GM21381 (cell line): ENCODE results near the gene VWA8.
"Not testable (repeated sequence)": the region's sequence is repeated elsewhere in the genome, so short reads cannot be mapped to it uniquely, and the experiment has no call there.

ENCODE experiments used
- ATAC-seq: cut with Tn5 transposase; IDR thresholded peaks from one replicate; pipeline ENCODE4 v1.9.1; 2021; ENCODE audit warnings: mild to moderate bottlenecking, moderate library complexity; ENCODE audit not compliant: unreplicated experiment

VWA8 gene

DNA sequence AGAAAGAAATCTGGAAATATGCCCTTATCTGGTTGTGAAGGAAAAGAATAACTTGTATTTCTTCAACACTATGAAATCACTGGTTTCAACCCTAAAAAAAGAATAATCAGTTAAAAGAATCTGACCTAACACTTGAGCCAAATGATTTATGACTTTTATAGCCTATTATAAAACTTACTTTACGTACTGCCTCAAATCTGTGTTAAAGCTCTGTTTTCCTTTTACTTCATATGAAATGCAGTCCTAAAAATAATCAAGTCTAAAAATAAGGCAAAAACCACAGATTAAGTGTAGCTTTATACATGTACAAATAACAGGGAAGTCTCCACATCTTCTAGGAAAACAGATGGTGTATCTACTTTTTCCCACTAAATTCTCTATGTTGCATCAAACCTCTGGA is 101.3 kb downstream of the VWA8 start:
- ATAC-seq, result no peak

GRCh38 chr13:41858780-41859179 is 102.1 kb downstream of the VWA8 start:
- no peak for ATAC-seq

DNA sequence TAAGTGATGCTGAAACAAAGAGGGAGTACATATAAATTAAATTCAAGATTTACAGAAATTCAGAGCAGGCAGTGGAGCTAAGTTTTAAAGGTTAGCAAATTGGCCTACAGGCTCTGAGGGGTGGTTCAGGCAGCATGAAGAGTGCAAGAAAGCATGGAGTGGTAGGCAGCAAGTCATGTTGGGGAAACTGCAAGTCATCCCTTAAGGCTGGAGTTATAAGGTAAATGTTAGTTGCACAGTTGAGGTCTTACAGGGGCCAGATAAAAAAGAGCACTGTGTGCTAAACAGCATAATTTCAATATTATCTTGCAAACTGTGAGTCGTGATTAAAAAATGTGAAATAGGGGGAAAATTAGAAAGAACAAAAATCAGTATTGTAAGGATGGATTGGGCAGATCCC is 106.2 kb downstream of the VWA8 start:
- no peak for ATAC-seq

GRCh38 chr13:41851351-41851750 is 109.6 kb downstream of the VWA8 start:
- ATAC-seq, result no peak

- ATAC-seq, result no peak
Measured at GRCh38 chr13:41848435-41849255, 112.3 kb downstream of the VWA8 start.

DNA sequence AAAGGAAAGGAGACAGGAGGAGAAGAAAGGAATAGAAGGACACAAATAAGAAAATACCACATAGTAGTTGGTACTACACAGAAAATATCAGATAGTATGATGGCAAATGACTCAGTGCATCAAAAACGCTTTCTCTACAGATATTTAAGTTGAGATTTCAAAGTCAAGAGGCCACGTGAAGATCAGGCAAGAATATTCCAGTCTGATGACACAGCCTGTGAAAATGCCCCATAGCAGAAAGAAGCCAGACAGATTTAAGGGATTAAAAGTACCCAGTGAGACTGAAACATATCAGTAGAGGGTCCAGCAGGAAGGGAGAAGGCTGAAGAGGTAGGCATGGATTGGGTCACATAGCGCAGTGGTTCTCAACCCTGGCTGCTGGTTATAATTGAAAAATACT is 113.7 kb downstream of the VWA8 start:
- ATAC-seq, result no peak

DNA sequence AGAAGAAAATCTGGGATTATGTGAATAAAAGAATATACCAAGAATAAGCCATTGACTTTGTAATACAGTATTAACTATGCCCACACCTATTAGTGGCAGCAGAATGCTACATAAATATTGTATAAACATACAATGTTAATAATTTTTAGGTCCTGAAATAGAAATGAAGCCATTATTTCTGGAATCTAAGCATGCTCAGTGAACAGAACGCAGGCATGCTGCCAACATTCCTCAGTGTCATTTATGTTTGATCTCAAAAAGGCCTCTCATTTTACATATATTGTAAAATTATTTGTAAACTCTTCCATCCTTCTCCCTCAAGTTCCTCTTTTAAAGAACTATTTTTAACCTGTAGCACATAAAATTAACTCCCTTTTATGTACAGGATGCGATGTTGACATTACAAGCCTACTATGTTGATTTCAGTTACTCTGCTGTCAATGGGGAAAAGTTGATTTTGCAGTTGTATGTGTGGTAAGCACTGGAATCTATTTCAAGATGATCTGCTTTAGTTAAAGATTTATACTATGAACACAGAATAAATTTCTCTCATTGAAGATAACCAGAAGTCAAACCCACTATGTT is 118.8 kb downstream of the VWA8 start:
- ATAC-seq, result no peak

GRCh38 chr13:41837629-41838028 is 123.3 kb downstream of the VWA8 start:
- no peak for ATAC-seq

DNA sequence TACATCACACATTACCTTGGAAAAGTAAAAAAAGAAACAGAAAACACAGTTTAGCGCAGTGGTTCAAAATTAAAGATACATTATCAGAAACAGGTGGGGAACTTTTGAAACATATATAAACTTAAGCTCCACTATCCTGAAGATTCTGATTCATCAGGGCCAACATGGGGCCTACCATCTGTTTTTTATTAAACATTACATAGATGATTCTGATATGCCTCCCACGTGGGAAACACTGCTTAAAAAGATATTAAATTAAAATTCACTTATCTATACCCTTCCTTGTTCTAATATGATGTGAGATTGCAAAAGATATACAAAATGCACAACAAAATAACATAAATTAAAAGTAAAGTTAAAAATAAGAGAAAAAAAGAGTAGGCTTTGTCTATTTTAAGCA is 125.0 kb downstream of the VWA8 start:
- no peak for ATAC-seq

DNA sequence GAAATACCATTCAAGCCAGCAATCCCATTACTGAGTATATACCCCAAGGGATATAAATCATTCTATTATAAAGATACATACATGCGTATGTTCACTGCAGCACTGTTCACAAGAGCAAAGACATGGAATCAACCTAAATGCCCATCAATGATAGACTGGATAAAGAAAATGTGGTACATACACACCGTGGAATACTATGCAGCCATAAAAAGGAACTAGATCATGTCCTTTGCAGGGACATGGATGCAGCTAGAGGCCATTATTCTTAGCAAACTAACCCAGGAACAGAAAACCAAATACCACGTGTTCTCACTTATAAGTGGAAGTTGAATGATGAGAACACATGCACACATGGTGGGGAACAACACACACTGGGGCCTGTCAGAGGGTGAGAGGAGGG is 126.2 kb downstream of the VWA8 start:
- ATAC-seq, result not testable (repeated sequence)

DNA sequence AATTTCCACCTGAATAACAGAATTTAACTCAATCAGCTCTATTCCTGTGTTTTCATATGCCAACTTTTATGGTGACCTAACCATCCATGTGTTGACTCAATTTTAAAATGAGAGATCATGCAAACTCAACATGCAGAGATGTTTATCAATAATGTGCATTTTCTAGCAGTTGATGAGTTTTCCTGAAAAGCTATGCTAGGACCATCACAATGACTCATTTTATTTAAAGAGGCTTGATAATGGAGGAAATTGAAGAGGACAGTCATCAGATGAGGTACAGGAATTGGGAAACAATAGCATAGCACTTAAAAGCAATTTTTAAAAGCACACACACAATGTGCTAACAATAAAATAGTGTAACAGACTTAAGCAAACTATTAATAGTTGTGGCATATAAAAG is 127.1 kb downstream of the VWA8 start:
- no peak for ATAC-seq

DNA sequence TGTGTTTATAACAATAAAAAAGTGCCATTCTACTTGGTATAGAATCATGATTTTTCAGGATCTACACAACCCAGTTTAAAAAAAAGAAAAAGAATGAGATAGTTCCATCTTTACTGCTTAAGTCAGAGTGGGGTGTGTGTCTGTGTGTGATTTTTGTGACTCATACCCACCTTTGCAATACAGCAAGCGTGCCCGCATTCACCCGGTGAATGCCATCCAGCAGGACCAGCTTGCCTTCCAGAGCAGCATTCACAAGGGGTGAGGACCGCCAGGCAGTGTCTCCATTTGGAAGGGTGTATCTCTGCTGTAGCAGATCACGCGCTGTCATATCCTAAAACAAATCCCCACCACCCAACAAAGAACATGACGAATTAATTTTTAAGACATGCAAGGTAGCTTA is 127.7 kb downstream of the VWA8 start:
- no peak for ATAC-seq

- ATAC-seq, result no peak
Measured at GRCh38 chr13:41827507-41828213, 133.2 kb downstream of the VWA8 start.

- ATAC-seq, result no peak
Measured at GRCh38 chr13:41825691-41826090, 135.2 kb downstream of the VWA8 start.

DNA sequence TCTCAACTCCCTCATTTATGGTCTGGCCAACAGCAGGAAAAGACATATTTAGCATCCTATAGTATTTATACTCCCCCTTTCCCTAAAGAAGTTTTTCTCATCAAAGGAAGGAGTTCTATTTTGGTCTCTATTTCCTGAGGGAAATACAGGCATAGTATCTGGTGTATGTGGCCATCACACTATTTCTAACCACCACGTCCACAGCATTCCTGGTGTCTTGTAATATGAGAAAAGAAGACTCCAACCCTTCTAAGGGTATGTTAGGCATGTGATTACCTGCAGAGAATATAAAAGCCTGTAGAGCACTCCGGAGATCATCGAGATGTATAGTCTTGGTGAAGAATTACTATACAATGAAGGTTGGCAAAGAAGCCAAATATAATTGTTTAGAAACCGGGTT is 137.4 kb downstream of the VWA8 start:
- no peak for ATAC-seq

DNA sequence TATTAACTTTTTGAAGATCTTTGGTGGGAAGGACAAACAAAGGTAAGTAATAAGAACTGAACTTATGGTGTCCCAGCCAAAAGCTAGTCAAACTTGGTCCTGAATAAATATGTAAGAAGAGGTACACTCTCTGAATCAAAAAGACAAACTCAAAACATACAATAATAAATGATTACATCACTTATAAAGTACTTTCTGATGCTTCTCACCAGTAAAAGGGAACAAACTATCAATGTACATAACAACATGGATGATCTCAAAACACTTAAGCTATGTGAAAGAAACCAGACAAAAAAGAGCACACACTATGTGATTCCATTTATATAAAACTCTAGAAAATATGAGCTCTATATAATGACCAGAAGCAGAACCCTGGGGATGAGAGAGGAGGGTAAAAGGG is 138.3 kb downstream of the VWA8 start:
- no peak for ATAC-seq

GRCh38 chr13:41821238-41821594 is 139.7 kb downstream of the VWA8 start:
- ATAC-seq, result no peak

DNA sequence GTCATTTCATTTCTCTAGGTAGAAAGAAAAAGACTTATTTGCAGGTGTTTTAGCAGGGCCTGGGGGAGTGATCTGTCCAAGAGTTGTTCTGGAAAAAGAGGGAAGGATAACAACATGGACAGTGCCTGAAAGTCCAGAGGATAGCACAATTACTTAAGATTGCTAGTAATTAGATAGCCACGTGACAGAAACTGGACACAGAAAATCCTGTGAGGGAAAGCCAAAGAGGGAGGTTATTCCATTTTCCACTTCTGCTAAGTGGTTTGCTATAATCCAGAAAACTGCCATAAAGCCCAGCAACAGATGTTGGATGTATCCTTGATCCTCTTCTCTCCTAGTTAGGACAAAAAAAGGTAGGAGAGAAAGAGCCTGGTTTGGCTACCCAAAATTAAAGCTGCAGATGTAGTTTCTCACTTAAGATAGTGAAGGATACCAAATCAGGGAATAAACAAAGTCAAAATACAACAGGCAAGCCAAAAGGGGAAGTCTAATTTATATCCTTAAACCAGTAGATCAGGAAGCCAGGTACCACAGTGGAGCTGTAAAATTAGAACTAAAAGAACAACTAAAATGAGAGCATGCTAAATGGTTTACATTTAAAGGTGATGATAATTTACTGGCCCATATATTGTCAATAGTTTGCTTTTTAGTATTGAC is 140.2 kb downstream of the VWA8 start:
- ATAC-seq, result no peak

DNA sequence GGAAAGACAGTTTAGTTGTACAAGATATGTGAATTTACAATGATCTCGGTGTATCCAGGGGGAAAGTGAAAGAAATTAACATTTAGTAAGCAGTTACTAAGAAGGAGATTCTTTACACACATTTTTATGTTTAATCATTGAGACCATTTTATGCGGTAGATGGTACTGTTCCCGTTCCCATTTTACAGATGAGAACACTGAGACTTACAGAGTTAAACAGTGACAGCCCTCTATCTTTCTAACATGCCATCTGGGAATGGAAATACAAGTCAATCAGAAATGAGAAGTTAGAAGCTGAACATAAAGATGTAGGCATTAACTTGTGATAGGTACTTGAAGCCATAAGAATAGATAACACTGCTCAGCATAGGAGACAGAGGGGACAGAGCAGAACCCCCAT is 144.9 kb downstream of the VWA8 start:
- ATAC-seq, result no peak

- ATAC-seq, result no peak
Measured at GRCh38 chr13:41813426-41813825, 147.5 kb downstream of the VWA8 start.

GRCh38 chr13:41812851-41813250 is 148.1 kb downstream of the VWA8 start:
- no peak for ATAC-seq

- no peak for ATAC-seq
Measured at GRCh38 chr13:41812237-41812636, 148.7 kb downstream of the VWA8 start.
